DMS 273 treated with DMSO at 0.1 percent for 48 hours (cell line): ENCODE data around the gene XAGE3.
"Not testable (repeated sequence)": the region's sequence is repeated elsewhere in the genome, so short reads cannot be mapped to it uniquely, and the experiment has no call there.

Source experiments
- DNase-seq: peaks from one replicate; lab custom pipeline; 2025; lab: John Stamatoyannopoulos, UW

The XAGE3 gene, protein sequence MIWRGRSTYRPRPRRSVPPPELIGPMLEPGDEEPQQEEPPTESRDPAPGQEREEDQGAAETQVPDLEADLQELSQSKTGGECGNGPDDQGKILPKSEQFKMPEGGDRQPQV

DNA sequence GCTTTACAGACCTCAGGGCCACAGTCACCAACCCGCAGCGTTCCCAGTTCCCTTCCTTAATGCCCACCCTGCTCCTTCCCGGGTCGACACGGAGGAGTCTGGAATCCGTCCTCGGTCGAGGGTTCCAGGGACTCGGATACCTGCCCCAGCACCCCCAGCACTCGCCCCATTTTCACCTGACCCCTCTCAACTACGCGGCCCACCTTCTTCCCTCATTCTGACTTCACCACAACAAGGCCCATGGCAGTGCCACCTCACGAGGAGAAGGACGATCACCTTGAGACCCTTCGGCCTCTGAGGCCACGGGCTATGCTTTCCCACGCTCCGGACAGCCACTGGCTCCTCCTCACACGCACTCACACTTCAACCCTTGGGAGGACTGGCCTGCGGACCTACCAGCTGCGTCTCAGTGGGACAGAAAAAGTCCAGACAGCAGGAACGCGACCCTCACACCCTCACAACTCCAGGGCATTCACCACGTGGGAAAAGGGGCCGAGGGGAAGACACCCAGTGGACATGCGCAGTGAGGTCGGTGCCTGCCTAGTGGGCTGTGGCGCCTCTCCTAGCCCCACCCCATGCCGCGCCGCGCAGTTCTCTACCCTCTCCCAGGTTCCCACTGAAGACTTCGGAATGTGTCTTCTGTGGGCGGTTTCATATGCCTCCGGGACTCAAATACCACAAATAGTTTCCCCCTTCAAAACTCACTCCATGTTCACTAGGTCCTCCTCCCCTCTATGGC is at the start of gene XAGE3:
XAGE3 (minus strand) TSS at position 474 of the 739 bp plus-strand sequence. CDS start 950 bp downstream, outside the sequence.
- no peak for DNase-seq

DNA sequence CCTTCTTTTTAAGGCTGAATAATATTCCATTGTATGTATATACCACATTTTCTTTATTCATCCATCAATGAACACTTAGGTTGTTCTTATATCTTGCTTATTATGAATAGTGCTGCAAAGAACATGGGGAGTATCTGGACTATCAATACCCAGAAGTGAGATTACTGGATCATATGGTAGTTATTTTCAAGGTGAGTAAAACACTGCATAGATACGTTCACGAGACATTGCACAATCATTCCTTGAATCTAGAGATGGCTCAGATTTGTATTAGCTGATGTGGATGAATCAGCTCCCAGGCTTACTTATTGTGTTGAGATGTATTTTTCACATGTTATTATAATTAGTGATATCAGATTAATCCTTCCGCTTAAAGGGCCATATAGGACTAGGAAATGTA is 46.8 kb upstream of the XAGE3 start:
- DNase-seq, result not testable (repeated sequence)

DNA sequence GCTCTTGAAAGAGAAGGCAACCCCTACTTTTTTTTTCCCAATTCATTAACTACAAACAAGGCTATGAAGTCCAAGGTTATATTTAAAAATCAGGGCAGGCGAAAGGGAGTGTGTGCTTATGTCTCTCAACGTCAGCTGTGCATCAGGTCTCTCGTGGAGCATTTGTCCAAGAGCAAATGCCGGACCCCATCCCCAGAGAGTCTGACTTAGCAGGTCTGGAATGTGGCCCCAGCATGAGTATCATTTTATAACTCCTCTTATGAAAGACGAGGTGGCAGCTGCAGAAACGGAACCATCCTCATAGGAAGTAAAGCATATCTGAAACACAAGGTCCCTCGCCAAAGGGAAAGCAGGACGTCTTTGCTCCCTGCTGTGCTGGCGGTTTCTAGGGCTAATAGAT is 45.8 kb upstream of the XAGE3 start:
- not testable (repeated sequence) for DNase-seq

DNA sequence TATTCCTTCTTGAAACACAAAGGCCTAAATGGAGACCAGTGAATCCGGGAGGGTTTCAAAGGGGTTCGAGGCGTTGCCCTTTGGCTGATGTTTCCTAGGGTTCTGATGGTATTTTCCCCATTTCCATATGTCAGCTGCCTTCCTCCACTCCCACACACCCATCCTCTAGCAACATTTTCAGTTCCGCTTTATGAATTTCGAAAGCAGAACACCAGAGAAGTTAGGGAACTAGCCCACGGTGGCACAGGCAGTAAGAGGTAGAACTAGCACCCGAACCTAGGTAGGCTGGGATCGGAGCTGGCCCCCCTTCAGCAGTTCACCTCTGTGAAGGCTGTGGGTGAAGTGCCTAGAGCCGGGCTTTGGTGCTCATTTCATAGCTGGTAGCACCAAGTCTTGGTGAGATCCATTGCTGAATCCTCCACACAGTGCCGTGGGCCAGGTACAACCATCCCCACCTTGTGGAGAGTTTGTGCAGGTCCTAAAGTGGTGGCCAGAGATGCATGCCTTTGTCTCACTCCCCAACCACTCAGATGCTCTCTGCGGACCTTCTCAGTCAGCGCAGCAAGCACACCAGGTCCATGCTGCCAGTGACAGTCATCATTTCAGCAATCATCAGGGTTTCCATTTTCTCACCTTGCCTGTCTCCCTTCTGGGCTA is 41.6 kb upstream of the XAGE3 start:
- not testable (repeated sequence) for DNase-seq

DNA sequence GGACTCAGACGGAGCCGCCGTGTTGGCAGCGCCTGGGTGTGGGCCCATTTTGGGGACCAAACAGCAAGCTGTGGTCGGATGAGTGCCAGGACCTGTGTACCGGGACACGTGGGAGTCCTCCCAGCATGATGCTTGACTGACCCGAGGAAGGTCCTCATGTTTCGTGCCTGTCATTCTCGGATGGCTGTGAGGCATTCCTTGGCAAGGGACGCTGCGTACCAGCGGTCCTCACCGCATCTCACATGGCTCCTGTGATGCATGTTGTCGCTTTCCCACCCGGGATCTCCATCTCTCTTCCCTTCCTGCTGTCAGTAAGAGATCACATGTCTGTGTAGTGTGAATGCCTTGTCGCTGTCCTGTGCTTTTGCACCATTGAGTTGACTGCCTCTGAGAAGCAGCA is 40.0 kb upstream of the XAGE3 start:
- DNase-seq, result not testable (repeated sequence)

DNA sequence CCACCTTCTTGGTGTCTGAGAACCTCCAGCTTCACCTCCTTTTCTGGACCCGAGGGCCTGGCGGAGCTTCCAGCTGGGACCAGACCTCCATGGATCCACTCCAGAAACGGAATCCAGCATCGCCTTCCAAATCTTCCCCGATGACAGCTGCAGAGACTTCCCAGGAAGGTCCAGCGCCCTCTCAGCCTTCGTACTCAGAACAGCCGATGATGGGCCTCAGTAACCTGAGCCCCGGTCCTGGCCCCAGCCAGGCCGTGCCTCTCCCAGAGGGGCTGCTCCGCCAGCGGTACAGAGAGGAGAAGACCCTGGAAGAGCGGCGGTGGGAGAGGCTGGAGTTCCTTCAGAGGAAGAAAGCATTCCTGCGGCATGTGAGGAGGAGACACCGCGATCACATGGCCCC is 39.3 kb upstream of the XAGE3 start:
- not testable (repeated sequence) for DNase-seq

DNA sequence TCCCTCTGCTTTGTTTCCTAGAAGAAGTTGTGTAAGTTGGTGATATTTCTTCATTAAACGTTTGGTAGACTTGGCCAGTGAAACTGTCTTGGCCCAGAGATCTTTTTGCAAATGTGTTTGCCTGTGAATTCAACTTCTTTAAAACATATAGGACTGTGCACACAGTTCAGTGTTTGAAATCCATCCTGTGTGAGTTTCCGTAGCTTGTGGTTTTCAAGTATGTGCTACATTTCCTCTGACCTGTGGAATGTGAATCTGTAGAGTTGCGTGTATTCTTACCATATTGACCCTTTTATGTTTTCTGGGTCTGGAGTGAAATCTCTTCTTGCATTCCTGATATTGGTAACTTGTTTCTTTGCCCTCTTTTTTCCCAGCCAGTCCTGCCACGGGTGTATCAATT is 38.2 kb upstream of the XAGE3 start:
- DNase-seq, result not testable (repeated sequence)

DNA sequence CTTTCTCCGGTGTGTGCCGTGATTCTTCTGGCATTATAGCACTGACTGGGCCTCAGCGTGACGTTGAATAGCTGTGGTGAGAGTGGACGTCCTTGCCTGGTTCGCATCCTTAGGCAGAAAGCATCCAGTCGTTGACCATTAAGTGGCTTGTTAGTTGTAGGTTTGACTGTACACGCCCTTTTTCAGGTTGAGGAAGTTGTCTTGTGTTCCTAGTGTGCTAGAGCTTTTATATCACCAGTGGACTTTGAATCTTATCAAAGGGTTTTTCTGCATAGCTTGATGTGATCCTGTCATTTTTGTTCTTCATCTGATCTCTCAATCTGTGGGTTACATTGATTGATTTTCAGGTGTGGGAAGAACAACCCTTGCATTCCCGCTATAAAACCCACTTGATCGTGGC is 37.6 kb upstream of the XAGE3 start:
- not testable (repeated sequence) for DNase-seq

DNA sequence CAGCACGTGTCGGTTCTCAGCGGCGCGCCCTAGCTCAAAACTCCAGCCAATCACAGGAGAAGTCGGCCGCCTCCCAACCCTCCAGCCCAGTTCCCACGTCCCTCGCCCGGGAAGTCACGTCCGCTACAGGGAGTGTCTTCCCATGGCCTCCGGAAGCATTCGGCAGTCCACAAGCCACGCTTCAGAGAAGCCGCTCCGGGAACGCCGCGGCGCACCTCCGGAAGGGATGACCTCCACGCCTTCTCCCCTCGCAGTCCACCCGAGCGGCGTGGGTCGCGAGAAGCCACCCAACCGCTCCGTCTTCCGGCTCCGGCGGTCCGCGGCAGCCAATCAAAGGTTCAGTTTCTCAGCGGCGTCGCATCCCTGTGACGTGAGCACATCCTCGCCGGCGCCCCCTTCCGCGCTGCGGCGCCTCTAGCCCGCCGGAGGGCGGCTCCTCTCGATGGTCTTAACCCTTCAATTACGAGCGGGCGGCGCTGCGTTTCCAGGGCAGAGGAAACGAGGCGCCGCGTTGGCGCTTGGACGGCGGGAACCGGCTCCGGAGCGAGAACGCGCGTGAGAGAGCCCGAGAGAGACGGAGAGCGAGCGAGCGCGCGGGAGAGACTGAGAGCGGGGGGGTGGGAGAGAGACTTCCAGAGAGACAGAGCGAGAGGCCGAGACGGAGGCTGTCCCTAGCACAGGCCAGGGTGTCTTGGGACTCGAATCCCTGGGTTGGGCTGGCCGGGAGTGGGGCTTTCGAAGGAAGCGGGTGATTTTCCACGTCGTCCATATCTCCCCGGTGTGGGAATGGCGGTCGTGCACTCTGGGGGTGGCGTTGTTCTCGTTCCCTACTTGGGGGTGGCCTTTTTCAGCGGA is 29.2 kb upstream of the XAGE3 start, which contains the start of gene FAM156B:
FAM156B (plus strand) TSS at position 476 of the 855 bp plus-strand sequence. CDS start 9,896 bp downstream, outside the sequence.
- DNase-seq, result not testable (repeated sequence)

DNA sequence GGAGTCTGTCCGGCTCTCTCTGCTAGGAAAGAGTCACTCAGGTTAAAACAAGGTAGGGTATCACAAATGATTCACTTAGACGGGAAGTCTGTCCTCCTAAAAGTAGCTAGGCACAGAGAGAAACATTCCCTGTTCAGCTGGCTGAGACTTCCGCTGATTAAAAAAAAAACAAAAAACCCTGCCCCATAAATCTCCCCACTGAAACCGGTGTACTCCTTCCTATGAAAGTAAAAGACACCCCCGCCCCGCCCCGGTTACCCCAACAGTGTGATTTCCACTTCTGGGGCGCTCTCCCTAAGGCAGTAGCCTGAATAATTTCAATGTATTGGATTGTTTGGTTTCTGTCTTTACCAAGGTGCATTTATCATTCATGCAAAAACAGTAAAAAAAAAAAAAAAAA is 28.6 kb upstream of the XAGE3 start:
- DNase-seq, result not testable (repeated sequence)

DNA sequence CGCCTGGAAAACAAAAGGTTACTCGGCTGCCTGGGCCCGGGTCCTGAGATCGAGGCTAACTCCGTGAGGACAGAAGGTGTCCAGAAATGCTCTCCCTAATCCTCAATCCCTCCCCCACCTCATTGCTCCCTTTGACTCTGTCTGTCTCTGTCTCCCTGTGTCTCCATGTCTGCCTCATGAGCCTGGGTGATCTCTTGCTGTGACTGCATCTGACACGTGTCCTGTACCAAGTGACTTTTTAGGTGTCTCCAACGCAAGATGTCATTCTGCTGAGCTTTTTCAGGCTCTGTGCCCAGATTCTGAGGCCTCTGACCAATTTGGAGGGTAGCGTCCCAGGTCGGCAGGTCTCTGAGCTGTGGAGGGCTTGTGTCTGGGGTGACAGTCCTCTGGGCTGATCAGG is 20.2 kb upstream of the XAGE3 start:
- not testable (repeated sequence) for DNase-seq

DNA sequence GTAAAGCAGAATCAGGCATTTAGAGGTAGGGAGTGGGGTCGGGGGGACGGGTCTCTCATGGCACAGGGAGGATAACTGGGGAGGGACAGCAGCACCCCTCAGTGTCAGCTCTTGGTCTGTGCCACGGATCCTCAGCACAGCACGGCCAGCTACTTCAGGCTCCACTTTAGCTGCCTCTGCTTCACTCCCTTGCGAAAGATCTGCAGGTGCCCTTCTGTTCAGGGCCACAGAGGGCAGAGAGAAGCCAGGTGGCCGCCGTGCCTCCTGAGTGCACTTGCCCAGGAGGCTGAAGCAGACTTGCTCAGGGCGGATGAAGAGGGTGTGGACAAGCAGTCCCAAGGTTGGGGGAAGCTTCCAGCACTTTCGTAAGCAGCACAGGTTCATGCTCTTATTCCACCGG is 19.6 kb upstream of the XAGE3 start:
- DNase-seq, result not testable (repeated sequence)

DNA sequence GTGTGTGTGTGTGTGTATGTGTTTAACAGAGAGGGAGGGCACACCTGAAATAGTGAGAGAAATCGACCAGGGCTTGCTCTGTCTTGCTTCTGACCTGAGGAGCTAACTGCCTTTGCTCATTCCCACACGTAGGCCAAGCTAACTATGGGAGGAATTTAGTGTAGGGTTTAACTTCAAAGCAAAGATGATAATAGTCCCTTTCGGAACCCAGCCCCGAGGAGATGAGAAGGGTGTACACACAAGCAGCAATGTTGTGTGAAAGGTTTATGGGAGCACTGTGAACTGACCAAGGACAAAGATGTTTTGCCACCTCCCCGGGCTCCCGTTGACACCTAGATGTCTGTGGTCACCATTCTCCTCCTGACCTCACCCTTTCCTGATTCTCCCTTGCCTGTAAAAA is 8.5 kb upstream of the XAGE3 start:
- not testable (repeated sequence) for DNase-seq

DNA sequence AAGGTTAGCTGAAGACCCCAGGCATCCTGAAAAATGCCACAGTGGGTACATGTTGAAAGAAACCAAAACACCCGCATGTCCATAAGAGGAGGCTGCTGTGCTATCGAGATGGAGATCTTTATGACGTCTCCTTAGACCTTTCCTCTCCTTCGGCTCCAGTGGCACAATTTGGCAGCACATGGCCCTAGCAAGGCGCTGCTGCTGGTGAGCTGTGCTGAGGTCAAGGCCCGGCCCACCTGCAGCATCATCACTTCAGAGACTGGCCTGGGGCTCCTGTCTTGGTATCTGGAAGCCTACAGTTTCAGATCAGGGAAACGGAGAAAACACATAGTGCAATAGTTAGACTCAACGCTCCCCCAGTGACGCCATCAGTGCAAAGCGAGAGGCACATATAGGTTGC is 7.6 kb upstream of the XAGE3 start:
- DNase-seq, result not testable (repeated sequence)

DNA sequence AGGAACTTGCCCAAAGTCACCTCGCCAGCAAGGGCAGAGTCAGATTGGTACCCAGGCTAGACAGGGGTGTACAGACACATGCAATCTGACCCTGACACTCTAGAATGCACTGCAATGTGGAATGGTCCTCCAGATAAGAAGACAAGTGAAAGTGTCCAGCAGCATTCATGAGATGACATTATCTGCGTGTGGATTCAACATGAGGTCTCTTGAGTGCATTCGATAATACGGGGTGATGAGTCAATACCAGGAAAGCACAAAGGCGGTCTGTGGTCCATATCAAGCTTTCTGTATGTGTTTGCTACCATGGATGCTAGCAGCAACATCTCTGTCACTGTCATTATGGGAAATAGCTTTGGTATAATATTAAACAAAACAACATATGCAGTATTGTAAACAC is 6.8 kb upstream of the XAGE3 start:
- no peak for DNase-seq

DNA sequence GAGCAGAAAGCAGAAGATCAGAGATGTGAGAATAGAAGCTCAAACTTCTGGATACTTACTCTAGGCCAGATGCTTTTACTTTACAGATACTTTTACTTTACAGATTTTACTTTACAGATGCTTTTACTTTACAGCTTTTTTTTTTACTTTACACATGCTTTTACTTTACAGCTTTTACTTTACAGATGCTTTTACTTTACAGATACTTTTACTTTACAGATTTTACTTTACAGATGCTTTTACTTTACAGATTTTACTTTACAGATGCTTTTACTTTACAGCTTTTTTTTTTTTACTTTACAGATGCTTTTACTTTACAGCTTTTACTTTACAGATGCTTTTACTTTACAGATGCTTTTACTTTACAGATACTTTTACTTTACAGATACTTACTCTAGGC is 5.9 kb upstream of the XAGE3 start:
- not testable (repeated sequence) for DNase-seq

DNA sequence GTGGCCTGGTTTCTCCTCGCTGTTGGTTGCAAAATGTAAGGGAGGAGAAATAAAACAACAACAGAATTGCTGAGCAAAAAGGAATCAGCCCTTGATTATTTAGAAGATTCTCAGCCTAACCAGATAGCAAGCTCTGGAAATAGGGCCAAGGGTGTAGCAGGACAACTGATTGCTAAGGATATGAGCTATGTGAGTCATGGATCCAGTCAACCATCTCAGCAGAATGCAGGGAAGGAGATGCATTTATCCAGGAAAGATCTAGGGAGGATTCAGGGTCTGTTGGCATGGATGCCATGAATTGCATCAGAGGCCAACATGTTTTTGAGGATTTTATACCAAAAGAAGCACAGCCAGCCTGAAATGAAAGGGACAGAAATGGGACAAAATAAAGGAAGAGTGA is 2.2 kb upstream of the XAGE3 start:
- no peak for DNase-seq

DNA sequence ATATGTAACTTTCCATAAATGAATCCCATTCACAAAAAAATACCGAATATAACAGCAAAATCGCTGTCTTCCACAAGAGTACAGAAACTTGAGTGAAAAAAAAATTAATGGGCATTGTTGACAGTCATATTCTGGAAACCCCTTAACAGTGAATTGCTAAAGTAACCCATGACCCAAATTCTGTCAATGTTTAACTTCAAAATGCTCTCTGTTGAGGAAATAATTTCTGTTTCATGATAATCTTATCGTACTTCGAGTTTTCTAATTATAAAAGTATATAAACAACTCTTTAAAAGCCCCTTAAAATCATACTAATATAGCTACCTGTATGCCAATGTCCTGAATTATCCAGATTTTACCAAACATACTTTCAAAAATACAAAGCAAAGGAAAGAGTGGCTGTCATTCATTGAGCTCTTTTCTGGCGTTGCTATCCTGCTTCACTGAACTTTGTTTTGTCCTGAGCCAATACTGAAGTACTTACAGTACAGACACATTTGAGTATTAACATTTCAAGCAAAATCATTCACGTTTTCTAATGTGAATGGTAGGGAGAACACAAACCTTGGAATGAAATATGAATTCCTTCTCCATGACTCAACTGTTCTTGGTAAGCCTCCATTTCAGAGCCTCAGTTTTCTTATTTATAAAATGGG is 2.4 kb downstream of the XAGE3 start:
- no peak for DNase-seq

DNA sequence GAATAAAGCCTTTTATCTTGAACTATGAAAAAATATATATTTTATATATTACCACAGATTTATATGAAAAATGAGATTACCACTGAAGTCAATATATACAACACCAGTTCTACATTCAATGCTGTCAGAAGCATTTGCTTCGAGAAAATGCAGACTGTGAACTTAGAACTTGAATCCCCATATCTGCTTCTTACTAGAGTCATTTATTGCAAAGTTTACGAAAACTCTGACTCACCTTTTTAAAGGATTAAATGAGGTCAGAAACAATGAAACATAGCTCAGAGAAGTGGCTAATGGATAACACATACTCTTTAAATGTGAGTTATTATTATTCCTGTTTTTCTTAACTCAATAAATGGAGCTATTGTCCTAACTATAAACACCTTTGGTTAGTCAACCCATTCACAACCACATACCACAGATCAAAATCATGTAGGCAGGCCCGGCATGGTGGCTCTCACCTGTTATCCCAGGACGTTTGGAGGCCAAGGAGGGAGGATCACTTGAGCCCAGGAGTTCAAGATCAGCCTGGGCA is 10.8 kb downstream of the XAGE3 start:
- DNase-seq, result not testable (repeated sequence)

DNA sequence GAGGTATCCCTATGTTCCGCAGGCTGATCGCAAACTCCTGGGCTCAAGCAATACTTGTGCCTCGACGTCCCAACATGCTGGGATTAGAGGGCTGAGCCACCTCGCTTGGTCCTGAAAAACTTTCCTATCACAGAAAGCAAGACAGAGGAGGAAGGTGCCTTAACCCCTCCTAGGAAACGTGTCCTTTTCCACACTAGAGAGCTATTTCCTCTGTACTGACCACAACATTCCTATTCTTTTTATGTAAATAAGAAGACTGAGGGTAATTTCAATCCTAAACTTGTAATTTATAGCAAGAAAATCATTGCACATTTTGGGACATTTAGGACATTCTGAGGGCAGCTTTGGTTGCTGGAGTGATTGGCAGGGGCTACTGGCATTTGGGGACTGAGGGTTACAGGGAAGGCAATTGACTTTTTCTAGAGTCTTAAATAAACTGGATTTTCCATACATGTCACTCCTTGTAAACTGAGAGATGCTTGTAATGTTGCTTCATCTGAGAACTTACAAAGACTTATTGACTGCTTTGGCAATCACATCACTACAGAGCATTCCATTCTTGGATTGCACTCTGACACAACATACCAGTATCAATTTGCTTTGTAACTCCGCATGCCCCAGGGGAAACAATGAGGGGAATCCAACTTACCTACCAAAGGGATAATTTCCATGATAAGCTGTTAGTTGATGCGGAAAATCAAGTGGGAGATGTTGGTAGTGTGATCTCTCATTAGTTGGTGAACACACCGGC is 15.6 kb downstream of the XAGE3 start:
- no peak for DNase-seq

DNA sequence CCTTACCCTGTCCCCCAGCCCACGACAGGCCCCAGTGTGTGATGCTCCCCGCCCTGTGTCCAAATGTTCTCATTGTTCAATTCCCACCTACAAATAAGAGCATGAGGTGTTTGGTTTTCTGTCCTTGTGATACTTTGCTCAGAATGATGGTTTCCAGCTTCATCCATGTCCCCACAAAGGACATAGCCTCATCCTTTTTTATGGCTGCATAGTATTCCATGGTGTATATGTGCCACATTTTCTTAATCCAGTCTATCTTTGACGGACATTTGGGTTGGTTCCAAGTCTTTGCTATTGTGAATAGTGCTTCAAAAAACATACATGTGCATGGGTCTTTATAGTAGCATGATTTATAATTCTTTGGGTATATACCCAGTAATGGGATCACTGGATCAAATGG is 24.3 kb downstream of the XAGE3 start:
- not testable (repeated sequence) for DNase-seq
